Measurements from ENCODE around the gene RNH1. TPM values are rescaled to one million over a fixed set of nuclear protein-coding genes. Genes with fewer than 3 reads are reported as not detected.

Gene RNH1
- total RNA-seq, 2 experiments from 2014 or later, result 65.5 to 65.7 TPM

DNA sequence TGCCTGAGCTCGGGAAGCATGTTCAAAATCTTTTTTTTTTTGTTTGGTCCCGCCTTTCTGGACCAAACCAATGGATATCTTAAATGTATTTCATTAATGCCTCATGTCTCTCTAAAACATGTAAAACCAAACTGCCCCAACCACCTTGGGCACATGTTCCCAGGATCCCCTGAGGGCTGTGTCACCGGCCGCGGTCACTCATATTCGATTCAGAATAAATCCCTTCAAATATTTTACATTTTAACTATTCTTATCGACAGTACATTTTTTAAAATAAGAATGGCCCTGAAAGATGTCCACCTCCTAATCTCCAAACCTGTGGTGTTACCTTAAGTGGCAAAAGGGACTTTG lies 2.1 kb downstream of the RNH1 start:
- Histone ChIP-seq H3K4me1 (ENCODE audit: insufficient read depth, low read length, poor library complexity, severe bottlenecking) (peaks cover 32% of the 10 kb centered on the region), H3K4me3 (ENCODE audit: low read depth, low read length, poor library complexity, severe bottlenecking) (peak overlapping the region; percentile 95)
- CTCF ChIA-PET (ENCODE audit: unreplicated experiment), result no interaction called here

GRCh38 chr11:504053-504993 lies 2.7 kb downstream of the RNH1 start:
- CTCF ChIA-PET (ENCODE audit: unreplicated experiment), result no interaction called here
- H3K36me3 ChIP-seq (ENCODE audit: insufficient read depth, low read length), result peaks cover 34% of the 10 kb centered on the region
- H3K27ac ChIP-seq (ENCODE audit: low read depth, low read length, poor library complexity, severe bottlenecking), result no peak overlapping the region
- no peaks in the 10 kb centered on the region for H3K9me3 ChIP-seq (ENCODE audit: low read length)
- intact Hi-C loops (cut with micrococcal nuclease; ENCODE audit: unreplicated experiment), result no loop called here
- H4K20me1 ChIP-seq (ENCODE audit: insufficient read depth, low read length), result no peaks in the 10 kb centered on the region
- no peak overlapping the region for H2AFZ ChIP-seq (ENCODE audit: low read length)
- no peak for DNase-seq (ENCODE audit: low spot score)
- POLR2A ChIA-PET, result interaction anchor here (1.1 kb wide), 1 partner anchor 22 kb away, joined by 3 read pairs; no protein-coding TSS in a partner anchor
- peak overlapping the region; percentile 95 for H3K4me3 ChIP-seq (ENCODE audit: low read depth, low read length, poor library complexity, severe bottlenecking)
- no peaks in the 10 kb centered on the region for H3K9me2 ChIP-seq (ENCODE audit: insufficient read depth, low read length)
- BruUV-seq (replicated peaks), result no TSS peak
- H3K4me2 ChIP-seq (ENCODE audit: low read length), result peak overlapping the region; percentile 91
- H3K79me2 ChIP-seq (ENCODE audit: insufficient read depth, low read depth, low read length), result peaks cover 23% of the 10 kb centered on the region
- H3K4me1 ChIP-seq (ENCODE audit: insufficient read depth, low read length, poor library complexity, severe bottlenecking), result peaks cover 32% of the 10 kb centered on the region
- TF ChIP-seq, protein P1, sequence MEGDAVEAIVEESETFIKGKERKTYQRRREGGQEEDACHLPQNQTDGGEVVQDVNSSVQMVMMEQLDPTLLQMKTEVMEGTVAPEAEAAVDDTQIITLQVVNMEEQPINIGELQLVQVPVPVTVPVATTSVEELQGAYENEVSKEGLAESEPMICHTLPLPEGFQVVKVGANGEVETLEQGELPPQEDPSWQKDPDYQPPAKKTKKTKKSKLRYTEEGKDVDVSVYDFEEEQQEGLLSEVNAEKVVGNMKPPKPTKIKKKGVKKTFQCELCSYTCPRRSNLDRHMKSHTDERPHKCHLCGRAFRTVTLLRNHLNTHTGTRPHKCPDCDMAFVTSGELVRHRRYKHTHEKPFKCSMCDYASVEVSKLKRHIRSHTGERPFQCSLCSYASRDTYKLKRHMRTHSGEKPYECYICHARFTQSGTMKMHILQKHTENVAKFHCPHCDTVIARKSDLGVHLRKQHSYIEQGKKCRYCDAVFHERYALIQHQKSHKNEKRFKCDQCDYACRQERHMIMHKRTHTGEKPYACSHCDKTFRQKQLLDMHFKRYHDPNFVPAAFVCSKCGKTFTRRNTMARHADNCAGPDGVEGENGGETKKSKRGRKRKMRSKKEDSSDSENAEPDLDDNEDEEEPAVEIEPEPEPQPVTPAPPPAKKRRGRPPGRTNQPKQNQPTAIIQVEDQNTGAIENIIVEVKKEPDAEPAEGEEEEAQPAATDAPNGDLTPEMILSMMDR (conservative IDR thresholded peaks at IDR 0.05; ENCODE audit: low read length), result no peak
- TF ChIP-seq EZH2phosphoT487 (IDR thresholded peaks at IDR 0.05; ENCODE audit: borderline replicate concordance, low read depth, low read length), result no peak

More for the DNA sequence above, 2.1 kb downstream of the RNH1 start:
- no peaks in the 10 kb centered on the region for H3K9me2 ChIP-seq (ENCODE audit: insufficient read depth, low read length)
- peak overlapping the region; percentile 91 for H3K4me2 ChIP-seq (ENCODE audit: low read length)
- H2AFZ ChIP-seq (ENCODE audit: low read length), result no peak overlapping the region
- no peak overlapping the region for H3K27ac ChIP-seq (ENCODE audit: low read depth, low read length, poor library complexity, severe bottlenecking)
- DNase-seq (ENCODE audit: low spot score), result no peak
- peaks cover 23% of the 10 kb centered on the region for H3K79me2 ChIP-seq (ENCODE audit: insufficient read depth, low read depth, low read length)
- POLR2A ChIA-PET, result no interaction called here
- H3K9me3 ChIP-seq (ENCODE audit: low read length), result no peaks in the 10 kb centered on the region
- TF ChIP-seq EZH2phosphoT487 (IDR thresholded peaks at IDR 0.05; ENCODE audit: borderline replicate concordance, low read depth, low read length), result no peak
- TF ChIP-seq, protein P1 (conservative IDR thresholded peaks at IDR 0.05; ENCODE audit: low read length), result no peak
- BruUV-seq (replicated peaks), result no TSS peak
- H4K20me1 ChIP-seq (ENCODE audit: insufficient read depth, low read length), result no peaks in the 10 kb centered on the region
- peaks cover 28% of the 10 kb centered on the region for H3K36me3 ChIP-seq (ENCODE audit: insufficient read depth, low read length)
- intact Hi-C loops (cut with micrococcal nuclease; ENCODE audit: unreplicated experiment), result loop anchor here (5.0 kb wide), 3 partner anchors 98 to 407 kb away; partner anchors contain the start of genes BET1L, CHID1 and RIC8A

Data from OCI-LY7 (cell line).